PC-3 (cell line): ENCODE results near the gene ATPAF1. TPM values are rescaled to one million over a fixed set of nuclear protein-coding genes. Genes with fewer than 3 reads are reported as not detected.

ENCODE experiments used
- ATAC-seq: fragments of 200-7000 bp; cut with Tn5 transposase; 2 replicates; pipeline ENCODE4 v1.9.1; 2020; ENCODE audit warnings: mild to moderate bottlenecking, moderate library complexity
- BruUV-seq: library from RNA; stranded (reverse); fragments of 400-500 nt; replicated peaks from 2 replicates; lab custom pipeline; 2021; lab: Mats Ljungman, UMichigan
- CTCF ChIA-PET: fragments of 300-600 bp; sonication (Branson Sonifier 250); formaldehyde crosslinking; loops from one replicate; lab custom pipeline; 2022; ENCODE audit warnings: antibody characterized with exemption; lab: Charles Lee
- POLR2A ChIA-PET: fragments of 300-600 bp; sonication (Branson Sonifier 250); formaldehyde crosslinking; loops from one replicate; lab custom pipeline; 2022; ENCODE audit warnings: antibody characterized with exemption; ENCODE audit not compliant: unreplicated experiment; lab: Charles Lee
- DNase-seq: peaks from one replicate; pipeline ENCODE4 v3.0.0-alpha.2; 2015
- H2AFZ ChIP-seq: fragments of 300-600 bp; sonication (generic); 2 replicates; pipeline ENCODE4 v1.6.0; 2016; ENCODE audit warnings: antibody characterized with exemption, low read length
- H3F3A ChIP-seq: fragments of 300-600 bp; sonication (generic); one replicate; pipeline ENCODE4 v1.6.0; 2017; ENCODE audit warnings: antibody characterized with exemption, low read length, control low read depth, mild to moderate bottlenecking; ENCODE audit not compliant: unreplicated experiment
- H3K27ac ChIP-seq: fragments of 300-600 bp; sonication (generic); 2 replicates; pipeline ENCODE4 v1.5.1; 2016; ENCODE audit warnings: mild to moderate bottlenecking, low read length
- H3K27me3 ChIP-seq: fragments of 300-600 bp; sonication (generic); 2 replicates; pipeline ENCODE4 v1.6.1; 2016; ENCODE audit warnings: low read length, mixed read lengths
- H3K36me3 ChIP-seq: fragments of 300-600 bp; sonication (generic); 2 replicates; pipeline ENCODE4 v1.6.1; 2016; ENCODE audit warnings: low read depth, mixed run types, low read length, mixed read lengths
- H3K4me1 ChIP-seq: fragments of 300-600 bp; sonication (generic); 2 replicates; pipeline ENCODE4 v1.5.1; 2016; ENCODE audit warnings: low read length; ENCODE audit not compliant: insufficient read depth
- H3K4me2 ChIP-seq: fragments of 300-600 bp; sonication (generic); 2 replicates; pipeline ENCODE4 v1.6.0; 2016; ENCODE audit warnings: low read length
- H3K4me3 ChIP-seq: fragments of 300-600 bp; sonication (generic); 2 replicates; pipeline ENCODE4 v1.5.1; 2016; ENCODE audit warnings: mild to moderate bottlenecking, low read length, mixed read lengths
- H3K79me2 ChIP-seq: fragments of 300-600 bp; sonication (generic); 2 replicates; pipeline ENCODE4 v1.6.1; 2017; ENCODE audit warnings: low read length, mixed read lengths
- H3K9ac ChIP-seq: fragments of 300-600 bp; sonication (generic); 2 replicates; pipeline ENCODE4 v1.6.0; 2016; ENCODE audit warnings: mild to moderate bottlenecking, low read length
- H3K9me2 ChIP-seq: fragments of 300-600 bp; sonication (generic); replicated peaks from 2 replicates; pipeline ENCODE4 v1.6.1; 2016; ENCODE audit warnings: mixed run types, low read length, mixed read lengths
- H3K9me3 ChIP-seq: fragments of 300-600 bp; sonication (generic); 2 replicates; pipeline ENCODE4 v1.6.1; 2016; ENCODE audit warnings: low read length, mixed read lengths
- H4K20me1 ChIP-seq: fragments of 300-600 bp; sonication (generic); 2 replicates; pipeline ENCODE4 v1.6.1; 2016; ENCODE audit warnings: low read length, mixed read lengths
- CTCF ChIP-seq: fragments of 300-600 bp; sonication (generic); conservative IDR thresholded peaks from 2 replicates; pipeline ENCODE4 v1.5.1; 2017; ENCODE audit warnings: antibody characterized with exemption, low read depth, mild to moderate bottlenecking, low read length
- EZH2 ChIP-seq: fragments of 300-600 bp; sonication (generic); IDR thresholded peaks from one replicate; pipeline ENCODE4 v1.6.1; 2017; ENCODE audit warnings: antibody characterized with exemption, mild to moderate bottlenecking, low read length; ENCODE audit not compliant: unreplicated experiment
- EZH2phosphoT487 ChIP-seq: fragments of 300-600 bp; sonication (generic); IDR thresholded peaks from 2 replicates; pipeline ENCODE4 v1.6.1; 2018; ENCODE audit warnings: mild to moderate bottlenecking, antibody characterized with exemption, low read length, borderline replicate concordance
- intact Hi-C: fragments of 100-400 bp; cut with micrococcal nuclease; formaldehyde crosslinking; loops from 2 replicates; pipeline ENCODE4 v1.9.0; 2023
- total RNA-seq: library from RNA; depleted of rRNA; stranded (reverse); fragments of >200 nt; gene quantifications from 2 replicates; pipeline ENCODE4 v1.2.3, GENCODE V29; 2014

The ATPAF1 gene
- total RNA-seq, 1 experiment from 2014 or later, result 68.3 TPM

- H3K27me3 ChIP-seq, result no peaks in the 10 kb centered on the region
- no peak overlapping the region for H3K9ac ChIP-seq
- POLR2A ChIA-PET, result no interaction called here
- no peaks in the 10 kb centered on the region for H3K9me2 ChIP-seq
- H3K4me3 ChIP-seq, result no peak overlapping the region
- peaks cover 52% of the 10 kb centered on the region for H3K4me1 ChIP-seq
- peaks cover 13% of the 10 kb centered on the region for H3K79me2 ChIP-seq
- H3K36me3 ChIP-seq, result no peaks in the 10 kb centered on the region
- no peak overlapping the region for H3K27ac ChIP-seq
- H4K20me1 ChIP-seq, result no peaks in the 10 kb centered on the region
- H3K4me2 ChIP-seq, result no peak overlapping the region
- TF ChIP-seq CTCF (no peak), EZH2phosphoT487 (no peak), EZH2 (no peak)
- no peak overlapping the region for H2AFZ ChIP-seq
- no TSS peak for BruUV-seq
- CTCF ChIA-PET, result no interaction called here
- DNase-seq, result no peak
- H3F3A ChIP-seq, result no peaks in the 10 kb centered on the region
- intact Hi-C loops, result no loop called here
- H3K9me3 ChIP-seq, result no peaks in the 10 kb centered on the region
- ATAC-seq, result no peak
Observed at GRCh38 chr1:46618754-46619415, 49.3 kb downstream of the ATPAF1 start.

- Histone ChIP-seq H2AFZ (no peak overlapping the region), H3K27ac (no peak overlapping the region), H3K27me3 (no peaks in the 10 kb centered on the region), H3K4me1 (peaks cover 54% of the 10 kb centered on the region), H3K79me2 (peaks cover 18% of the 10 kb centered on the region), H3K9me3 (no peaks in the 10 kb centered on the region), H3K9me2 (no peaks in the 10 kb centered on the region), H3K4me2 (no peak overlapping the region), H3K36me3 (no peaks in the 10 kb centered on the region), H3K9ac (no peak overlapping the region), H3K4me3 (no peak overlapping the region), H4K20me1 (no peaks in the 10 kb centered on the region), H3F3A (no peaks in the 10 kb centered on the region)
- TF ChIP-seq EZH2phosphoT487 (no peak), EZH2 (no peak), CTCF (no peak)
- ATAC-seq, result no peak
- ChIA-PET POLR2A (interaction anchor here (0.6 kb wide), 1 partner anchor 53 kb away, joined by 4 read pairs; no protein-coding TSS in a partner anchor), CTCF (no interaction called here)
- no peak for DNase-seq
- intact Hi-C loops, result no loop called here
- no TSS peak for BruUV-seq
Observed at GRCh38 chr1:46617833-46618232, 50.3 kb downstream of the ATPAF1 start.
